ENCODE data around the gene KAZN.

- TF ChIP-seq CTCF (IDR thresholded peaks at IDR 0.05) (no peak), EP300 (IDR thresholded peaks at IDR 0.05) (no peak)
Measured at GRCh38 chr1:14743368-14743767, 144.9 kb downstream of the KAZN start.
